Renal cortex interstitium (tissue), 11 donors: ENCODE results near the gene ZNF575. TPM values are rescaled to one million over a fixed set of nuclear protein-coding genes. Genes with fewer than 3 reads are reported as not detected.
"Not testable (repeated sequence)": the region's sequence is repeated elsewhere in the genome, so short reads cannot be mapped to it uniquely, and the experiment has no call there.

Experiments
- DNase-seq, 11 donors: peaks; one replicate each; pipeline ENCODE4 v3.0.0-alpha.2; 2013; ENCODE audit warnings: low read depth in 9 of 11, low spot score in 4 of 11; ENCODE audit errors: extremely low read depth in 1 of 11
- polyA plus RNA-seq, 3 donors: library from polyadenylated mRNA; unstranded; fragments of 120-200 nt; gene quantifications; one replicate each; pipeline ENCODE4 v1.2.1, GENCODE V29; 2013; ENCODE audit not compliant: insufficient read length in 3 of 3

The ZNF575 gene
- polyA plus RNA-seq, 3 donors = 2.3 to 3.3 (median 2.4) TPM

DNA sequence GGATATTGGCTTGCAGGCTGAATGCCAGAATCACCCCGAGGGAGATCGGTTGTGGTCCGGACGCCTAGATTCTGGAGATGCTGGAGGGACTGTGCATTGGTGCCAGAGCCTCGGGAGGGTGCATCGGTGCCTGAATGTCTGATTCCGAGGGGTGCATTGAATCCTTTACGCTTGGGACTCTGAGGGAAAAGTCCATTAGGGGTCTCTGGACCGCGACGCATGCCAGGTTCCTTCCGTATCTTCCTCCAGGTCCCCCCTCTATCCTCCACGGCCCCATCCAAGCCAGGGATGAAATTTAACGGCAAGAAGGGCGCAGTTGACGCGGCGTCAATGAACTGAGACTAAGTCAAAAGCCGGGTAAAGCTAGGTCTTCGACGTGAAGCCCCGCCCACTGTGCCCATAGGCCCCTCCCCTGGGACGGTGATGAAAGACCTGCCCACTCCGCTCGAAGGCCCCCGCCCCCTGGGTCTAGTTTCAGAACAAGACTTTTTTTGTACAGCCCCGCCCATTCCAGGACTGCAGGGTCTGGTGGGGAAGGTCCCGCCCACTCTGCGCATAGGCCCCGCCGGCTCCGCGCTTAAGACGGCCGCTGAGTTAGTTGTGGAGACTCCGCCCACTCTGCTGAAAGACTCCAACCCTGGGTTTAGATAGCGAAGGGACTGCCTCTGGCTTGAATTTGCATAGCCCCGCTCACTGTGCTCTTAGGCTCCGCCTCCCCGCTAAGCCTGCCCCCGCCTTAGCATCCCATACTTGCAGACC, 737 bp downstream of the ZNF575 start:
- peak; percentile 94 to 100 (median 99) for DNase-seq

DNA sequence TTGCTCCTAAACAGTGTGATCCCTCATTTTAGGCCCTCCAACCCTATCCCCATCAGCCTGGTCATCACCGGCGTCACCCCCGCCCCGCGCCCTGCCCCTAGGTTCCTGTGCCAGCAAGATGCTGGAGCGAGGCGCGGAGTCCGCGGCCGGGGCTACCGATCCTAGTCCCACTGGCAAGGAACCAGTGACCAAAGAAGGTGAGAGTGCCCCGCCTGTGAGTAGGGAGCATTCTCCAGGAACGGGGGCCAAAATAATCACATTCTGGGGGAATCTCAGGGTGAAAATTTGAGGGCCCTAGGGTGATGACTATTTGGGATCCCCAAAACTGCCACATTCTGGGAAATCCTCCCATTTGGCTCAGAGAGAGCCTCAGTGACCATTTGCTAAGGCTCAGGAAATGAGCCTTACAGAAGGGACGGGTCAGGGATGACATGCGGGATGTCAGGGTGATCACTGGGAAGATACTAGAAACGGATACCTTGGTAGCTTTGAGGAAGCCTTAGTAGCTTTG, 1.4 kb downstream of the ZNF575 start:
- no peak for DNase-seq

DNA sequence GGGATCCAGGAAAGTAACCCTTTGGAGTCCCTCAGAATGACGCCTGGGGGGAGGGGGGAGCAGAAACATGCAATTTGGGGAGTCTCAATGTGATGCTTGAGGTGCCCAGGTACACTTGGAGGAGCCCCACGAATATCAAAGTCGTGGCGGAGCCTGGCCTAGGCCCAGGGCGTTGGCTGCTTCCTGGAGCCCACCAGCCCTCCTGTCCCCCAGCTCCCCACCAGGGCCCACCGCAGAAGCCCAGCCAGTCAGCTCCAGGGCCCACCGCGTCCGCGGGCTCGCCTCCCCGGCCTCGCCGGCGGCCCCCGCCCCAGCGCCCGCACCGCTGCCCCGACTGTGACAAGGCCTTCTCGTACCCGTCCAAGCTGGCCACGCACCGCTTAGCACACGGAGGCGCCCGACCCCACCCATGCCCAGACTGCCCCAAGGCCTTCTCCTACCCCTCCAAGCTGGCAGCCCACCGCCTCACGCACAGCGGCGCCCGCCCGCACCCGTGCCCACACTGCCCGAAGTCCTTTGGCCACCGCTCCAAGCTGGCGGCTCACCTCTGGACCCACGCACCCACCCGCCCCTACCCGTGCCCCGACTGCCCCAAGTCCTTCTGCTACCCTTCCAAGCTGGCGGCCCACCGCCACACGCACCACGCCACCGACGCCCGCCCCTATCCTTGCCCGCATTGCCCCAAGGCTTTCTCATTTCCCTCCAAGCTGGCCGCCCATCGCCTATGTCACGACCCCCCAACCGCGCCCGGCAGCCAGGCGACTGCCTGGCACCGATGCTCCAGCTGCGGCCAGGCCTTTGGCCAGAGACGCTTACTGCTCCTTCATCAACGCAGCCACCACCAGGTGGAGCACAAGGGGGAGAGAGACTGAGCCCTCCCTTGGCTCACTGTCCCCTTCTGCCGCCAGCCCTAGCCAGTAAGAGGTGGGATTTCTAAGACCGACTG, 2.1 kb downstream of the ZNF575 start:
- peak in 3 of 11 donors; percentile 53 to 75 (median 62) for DNase-seq

DNA sequence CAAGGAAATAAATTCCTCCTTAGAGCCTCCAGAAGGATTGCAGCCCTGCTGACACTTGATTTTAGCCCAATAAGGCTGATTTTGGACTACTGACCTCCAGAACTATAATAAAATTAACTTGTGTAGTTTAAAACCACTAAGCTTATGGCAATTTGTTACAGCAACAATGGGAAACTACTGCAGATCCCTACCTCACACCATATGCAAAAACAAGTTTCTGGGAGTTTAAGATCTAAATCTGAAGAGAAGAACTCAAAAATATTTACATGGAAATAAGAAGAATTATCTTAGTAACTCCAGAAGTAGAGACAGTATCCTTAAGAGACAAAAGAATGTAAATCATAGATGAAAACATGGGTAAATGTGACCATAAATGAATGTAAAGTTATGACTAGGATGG, 5.9 kb downstream of the ZNF575 start:
- no peak for DNase-seq

DNA sequence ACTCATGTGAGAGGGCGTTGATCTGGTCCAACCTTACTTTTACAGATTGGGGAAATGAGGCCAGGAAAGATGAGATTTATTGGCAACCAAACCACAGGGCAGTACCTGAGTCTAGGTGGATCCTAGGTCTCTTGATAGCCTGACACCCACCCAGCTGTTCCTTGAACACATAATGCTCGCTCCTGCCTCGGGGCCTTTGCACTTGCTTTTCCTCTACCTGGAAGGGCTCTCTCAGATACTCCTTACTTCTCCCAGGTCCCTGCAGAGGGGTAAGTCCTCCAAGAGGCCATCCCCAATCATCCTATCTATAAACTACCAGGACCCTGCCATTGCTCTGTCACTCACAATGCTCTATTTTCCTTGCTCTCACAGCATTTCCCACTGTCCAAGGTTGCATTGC, 7.4 kb downstream of the ZNF575 start:
- no peak for DNase-seq

DNA sequence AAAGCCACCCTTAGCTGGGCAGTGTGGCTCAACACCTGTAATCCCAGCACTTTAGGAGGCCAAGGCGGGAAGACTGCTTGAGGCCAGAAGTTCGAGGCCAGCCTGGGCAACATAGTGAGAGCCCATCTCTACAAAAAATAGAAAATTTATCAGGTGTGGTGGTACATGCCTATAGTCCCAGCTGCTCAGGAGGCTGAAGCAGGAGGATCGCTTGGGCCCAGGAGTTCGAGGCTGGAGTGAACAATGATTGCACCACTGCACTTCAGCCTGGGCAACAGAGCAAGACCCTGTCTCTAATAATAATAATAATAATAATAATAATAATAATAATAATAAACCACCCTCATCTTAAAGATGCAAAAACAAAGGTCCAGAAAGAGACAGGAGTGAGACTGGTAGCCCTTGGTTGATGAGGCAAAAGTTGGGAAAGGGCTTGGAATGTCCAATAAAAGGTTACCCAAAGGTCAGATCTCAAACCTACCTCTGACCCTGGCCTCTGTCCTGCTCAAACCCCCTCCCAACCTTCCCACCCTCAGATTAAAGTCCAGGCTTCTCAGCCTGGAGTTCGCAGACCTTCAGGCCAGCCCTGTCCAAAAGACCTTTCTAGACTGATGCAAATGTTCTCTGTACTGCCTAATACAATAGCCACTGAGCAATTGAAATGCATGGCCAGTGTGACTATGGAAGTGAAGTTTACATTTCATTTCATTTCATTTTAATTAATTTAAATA, 9.1 kb downstream of the ZNF575 start:
- no peak for DNase-seq

DNA sequence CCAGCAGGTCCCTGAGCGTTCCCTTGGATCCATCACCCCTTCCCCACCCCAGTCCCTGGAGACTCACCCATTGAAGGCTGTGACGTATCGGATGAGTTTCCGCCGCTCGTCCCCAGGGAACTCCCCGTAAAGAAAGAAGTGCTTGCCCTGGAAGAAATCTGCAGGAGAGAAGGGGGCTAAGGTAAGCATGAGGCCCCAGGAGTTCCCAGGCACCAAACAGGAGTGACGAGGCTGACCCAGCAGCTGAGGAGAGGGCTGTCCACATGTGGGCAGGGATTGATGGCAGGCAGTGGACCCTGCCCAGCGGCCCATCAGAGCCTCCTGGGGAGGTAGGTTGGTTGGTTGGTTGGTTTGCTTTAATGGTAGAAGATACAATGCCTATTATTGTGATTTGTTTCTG, 11.1 kb downstream of the ZNF575 start:
- DNase-seq = no peak

DNA sequence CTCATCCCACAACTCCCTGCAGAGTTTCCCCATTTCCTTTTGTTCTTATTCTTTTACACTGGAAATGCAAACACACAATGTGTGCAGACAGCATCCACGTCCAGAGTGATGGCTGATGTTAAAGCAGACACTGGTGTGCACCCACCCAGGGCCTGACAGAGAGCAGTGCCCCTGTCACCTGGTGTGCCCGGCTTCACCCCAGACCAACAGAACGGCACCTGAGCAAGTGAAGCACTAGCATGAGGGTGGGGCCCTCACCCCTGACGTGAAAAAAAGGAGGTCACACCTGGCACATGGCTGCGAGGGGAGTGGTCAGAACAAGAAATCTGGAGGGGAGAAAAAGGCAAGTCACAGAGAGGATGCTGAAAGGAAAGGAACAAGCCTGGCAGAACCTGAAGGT, 12.3 kb downstream of the ZNF575 start:
- DNase-seq = no peak

DNA sequence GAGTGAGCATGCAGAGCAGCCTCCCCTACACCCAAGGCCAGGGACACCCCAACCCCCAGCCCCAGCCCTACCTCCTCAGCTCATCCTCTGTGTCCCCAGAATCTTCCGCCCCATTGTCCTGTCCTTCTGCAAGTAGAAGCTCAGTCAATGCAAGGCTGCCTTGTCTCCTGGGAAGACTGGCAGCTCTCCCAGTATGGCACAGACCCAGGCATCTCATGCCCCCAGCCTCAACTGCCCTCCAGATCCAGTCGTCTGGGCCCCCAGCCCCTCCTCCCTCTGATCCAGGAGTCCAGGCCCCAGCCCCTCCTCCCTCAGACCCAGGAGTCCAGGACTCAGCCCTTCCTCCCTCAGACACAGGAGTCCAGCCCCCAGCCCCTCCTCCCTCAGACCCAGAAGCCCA, 13.0 kb downstream of the ZNF575 start:
- no peak for DNase-seq

DNA sequence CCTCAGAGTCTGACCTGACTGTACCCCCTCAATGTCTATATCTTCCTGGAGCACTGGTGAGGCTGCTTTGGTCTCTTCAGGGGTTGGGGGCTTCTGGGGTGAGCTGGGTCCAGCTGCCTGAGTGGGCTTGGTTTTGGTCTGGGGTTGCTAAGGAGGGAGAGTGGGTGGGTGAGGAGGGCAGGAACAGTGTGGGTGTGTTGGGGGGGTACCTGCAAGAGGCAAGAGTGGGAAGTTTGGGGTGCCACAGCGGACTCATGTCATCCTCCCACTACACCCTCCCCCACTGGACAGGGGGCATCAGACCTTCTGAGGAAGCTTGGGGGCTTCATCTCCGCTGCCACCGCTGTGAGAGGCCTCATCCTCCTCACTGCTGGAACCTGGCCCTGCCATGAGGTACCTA, 13.6 kb downstream of the ZNF575 start:
- no peak for DNase-seq

DNA sequence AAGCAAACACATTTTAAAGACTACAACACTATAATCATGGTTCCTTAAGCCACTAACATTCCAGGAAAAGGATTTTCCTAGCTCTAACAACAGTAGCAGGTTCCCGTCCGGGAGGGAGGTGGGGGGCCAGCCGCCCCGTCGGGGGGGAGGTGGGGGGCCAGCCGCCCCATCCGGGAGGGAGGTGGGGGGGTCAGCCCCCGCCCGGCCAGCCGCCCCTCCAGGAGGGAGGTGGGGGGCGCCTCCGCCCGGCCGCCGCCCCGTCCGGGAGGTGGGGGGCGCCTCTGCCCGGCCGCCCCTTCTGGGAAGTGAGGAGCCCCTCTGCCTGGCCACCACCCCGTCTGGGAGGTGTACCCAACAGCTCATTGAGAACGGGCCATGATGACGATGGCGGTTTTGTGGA, 14.9 kb downstream of the ZNF575 start:
- DNase-seq = not testable (repeated sequence)

DNA sequence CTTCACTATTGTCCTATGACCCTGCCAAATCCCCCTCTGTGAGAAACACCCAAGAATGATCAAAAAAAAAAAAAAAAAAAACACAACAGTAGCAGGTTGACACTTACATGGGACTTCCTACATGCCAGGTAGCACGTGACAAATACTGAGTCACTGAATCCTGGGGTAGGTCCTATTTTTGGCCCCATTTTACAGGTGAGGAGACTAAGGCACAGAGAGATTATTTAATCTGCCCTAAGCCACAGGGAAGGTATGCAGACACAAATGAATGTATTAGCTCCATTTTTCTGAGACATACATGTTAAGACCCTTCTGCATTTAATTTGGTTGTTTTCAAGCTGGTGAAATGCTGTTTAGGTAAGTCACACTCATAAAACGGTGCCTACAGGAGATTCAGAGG, 15.7 kb downstream of the ZNF575 start:
- DNase-seq = no peak

DNA sequence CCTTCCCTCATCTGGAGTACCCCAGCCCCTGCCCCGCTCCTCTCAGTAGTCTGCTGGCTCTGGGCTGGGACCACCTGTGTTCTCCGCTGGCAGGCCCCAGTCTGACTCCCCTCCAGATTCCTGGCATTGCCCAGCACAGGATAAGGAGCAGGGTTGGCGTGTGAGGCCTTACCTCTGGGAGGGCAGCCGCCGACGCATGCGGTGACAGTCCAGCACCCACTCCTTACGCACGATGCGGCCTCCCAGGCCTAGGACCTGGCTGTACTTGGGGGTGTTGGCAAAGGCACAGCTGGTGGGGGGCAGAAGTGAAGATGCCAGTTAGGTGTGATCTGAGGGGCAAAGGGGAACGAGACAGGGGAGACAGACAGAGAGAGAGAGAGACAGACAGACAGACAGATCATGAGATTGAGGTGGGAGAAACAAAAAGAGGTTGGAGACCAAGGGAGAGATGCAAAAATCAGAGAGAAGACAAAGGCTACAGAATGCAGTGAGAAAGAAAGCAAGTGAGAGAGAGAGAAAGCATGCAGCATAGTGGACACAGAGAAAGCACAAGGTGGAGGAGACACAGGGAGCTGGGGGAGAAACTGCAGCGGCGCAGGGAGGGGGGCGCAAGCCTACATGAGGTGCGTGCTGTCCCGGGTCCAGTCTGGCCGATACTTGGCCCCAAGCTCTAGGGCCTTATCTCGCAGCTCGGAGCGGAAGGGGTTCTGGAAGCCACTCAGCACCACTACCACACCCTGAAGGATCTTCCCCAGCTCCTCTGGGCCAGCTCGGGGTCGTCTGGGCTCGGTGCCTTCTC, 18.6 kb downstream of the ZNF575 start:
- DNase-seq = no peak

DNA sequence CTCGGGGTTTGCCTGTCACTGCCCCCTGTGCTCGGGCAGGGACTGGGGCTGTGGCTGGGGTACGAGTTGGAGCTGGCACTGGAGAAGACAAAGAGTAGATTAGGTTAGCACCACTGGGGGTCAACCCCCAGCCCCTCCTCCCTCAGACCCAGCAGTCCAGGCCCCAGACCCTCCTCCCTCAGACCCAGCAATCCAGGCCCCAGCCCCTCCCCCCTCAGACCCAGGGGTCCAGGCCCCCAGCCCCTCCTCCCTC, 19.1 kb downstream of the ZNF575 start:
- DNase-seq = no peak

DNA sequence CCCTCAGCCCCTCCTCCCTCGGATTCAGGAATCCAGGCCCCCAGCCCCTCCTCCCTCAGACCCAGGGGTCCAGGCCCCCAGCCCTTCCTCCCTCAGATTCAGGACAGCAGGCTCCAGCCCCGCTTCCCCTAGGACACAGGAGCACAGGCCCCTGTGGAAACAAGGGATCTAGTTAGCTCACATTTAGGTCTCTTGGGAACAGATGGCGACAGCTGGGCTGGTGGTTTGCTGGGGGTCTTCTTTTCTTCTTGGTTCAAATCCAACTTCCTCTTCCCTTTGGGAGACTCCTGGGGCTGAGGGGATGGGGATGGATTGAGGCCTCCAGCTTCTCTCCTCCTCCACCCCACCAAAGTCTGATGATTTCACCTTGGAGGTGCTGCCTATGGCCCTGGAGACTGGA, 19.6 kb downstream of the ZNF575 start:
- no peak for DNase-seq

DNA sequence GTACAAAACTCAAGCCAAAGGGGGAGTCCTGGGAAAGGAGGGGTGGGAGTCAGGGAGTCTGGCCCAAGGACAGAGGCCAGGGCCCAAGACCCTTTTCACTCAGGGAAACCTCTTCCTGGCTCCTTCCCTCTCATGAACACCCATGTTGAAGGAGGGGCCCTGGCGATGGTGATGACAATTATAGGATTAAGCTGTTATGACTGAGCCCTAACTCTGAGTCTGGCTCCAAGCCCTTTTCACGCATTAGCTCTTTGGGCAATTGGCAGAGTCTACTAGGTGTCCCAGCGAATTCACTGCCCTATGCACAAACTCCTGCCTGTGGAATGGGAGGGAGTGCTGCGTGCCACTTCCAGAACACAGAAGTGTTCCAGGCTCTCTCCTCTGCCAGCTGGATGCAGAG, 20.7 kb downstream of the ZNF575 start:
- no peak for DNase-seq

DNA sequence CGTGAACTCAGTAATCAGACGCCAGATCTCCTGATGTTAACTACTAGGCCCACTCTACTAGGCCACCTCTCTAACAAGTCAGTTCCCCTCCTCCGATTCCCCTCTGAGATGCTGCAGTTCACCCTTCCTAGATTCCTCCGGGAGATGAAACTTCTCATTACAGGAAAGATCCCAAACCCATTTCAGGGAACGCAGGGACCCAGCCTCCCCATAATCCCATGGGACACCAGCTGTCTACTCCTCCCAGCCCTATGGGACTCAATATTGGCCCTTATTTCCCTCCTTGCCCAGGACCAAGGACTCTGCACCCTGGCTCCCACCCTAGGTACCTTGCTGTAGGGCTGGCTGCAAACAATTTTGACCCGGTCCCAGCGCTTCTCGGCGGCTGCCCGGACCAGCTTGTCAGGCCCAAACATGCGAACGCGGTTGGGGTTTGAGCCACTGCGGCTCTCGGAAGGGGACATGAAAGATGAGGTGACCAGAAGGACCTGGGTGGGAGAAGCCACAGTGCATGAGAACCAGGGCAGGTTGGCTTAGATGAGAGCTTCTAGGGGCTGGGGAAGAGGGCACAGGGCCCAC, 21.4 kb downstream of the ZNF575 start:
- DNase-seq = no peak

DNA sequence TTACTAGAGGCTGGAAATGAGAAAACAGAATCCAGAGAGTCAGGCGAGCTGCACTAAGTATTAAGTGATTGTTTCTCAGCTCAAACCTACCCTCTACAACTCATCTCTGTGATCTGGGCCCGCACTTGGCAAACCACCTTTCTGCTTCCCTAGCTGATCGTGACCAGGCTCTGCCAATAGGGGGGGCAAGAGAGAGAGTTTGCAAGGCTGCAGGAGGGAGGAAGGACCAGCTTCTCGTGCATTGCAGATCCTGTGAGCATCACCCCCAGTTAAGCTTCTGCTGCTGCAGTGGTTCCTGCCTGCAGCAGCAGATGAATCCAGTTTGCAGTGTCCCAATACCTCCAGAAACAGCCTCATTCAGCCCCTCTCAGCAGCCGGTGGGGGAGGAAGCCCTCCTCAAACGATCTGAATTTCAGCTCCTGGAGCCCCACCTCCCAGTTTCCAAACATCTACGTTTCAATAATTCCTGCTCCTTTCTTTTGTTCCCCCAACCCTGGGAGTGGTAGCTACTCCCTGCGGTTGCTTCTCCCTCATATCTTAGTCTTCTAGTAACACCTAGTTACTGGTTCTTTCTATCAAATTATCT, 22.3 kb downstream of the ZNF575 start:
- peak in 7 of 11 donors; percentile 21 to 65 (median 48) for DNase-seq
